MCF 10A (cell line): ENCODE results near the gene CRACDL. TPM values are rescaled to one million over a fixed set of nuclear protein-coding genes. Genes with fewer than 3 reads are reported as not detected.

Experiments
- BruUV-seq: library from RNA; stranded (reverse); fragments of 400-500 nt; replicated peaks from 2 replicates; lab custom pipeline; 2021; lab: Mats Ljungman, UMichigan
- CTCF ChIA-PET: fragments of 300-600 bp; sonication (Branson Sonifier 250); formaldehyde crosslinking; extraction: SDS; loops from one replicate; lab custom pipeline; 2021; ENCODE audit warnings: antibody characterized with exemption, inconsistent platforms; lab: Yijun Ruan, JAX
- POLR2A ChIA-PET: fragments of 300-600, 350-650 bp; sonication (Branson Sonifier 250); formaldehyde crosslinking; extraction: SDS; loops from one replicate; lab custom pipeline; 2020; ENCODE audit warnings: antibody characterized with exemption, inconsistent platforms; lab: Yijun Ruan, JAX
- DNase-seq: peaks from one replicate; pipeline ENCODE4 v3.0.0-alpha.2; 2018; ENCODE audit not compliant: unreplicated experiment
- H3K27ac Mint-ChIP-seq: one replicate; pipeline ENCODE4 v1.8.0; 2022; ENCODE audit warnings: mild to moderate bottlenecking, low read depth, mixed read lengths; ENCODE audit not compliant: unreplicated experiment
- H3K27me3 Mint-ChIP-seq: one replicate; pipeline ENCODE4 v1.8.0; 2022; ENCODE audit warnings: mixed read lengths; ENCODE audit not compliant: insufficient read depth, unreplicated experiment
- H3K36me3 Mint-ChIP-seq: one replicate; pipeline ENCODE4 v1.8.0; 2022; ENCODE audit warnings: mild to moderate bottlenecking, moderate library complexity, mixed read lengths; ENCODE audit not compliant: insufficient read depth, unreplicated experiment
- H3K4me1 Mint-ChIP-seq: one replicate; pipeline ENCODE4 v1.8.0; 2022; ENCODE audit warnings: mixed read lengths; ENCODE audit not compliant: insufficient read depth, unreplicated experiment
- H3K4me3 Mint-ChIP-seq: one replicate; pipeline ENCODE4 v1.8.0; 2022; ENCODE audit warnings: mild to moderate bottlenecking, moderate library complexity, mixed read lengths; ENCODE audit not compliant: unreplicated experiment
- H3K9me3 Mint-ChIP-seq: one replicate; pipeline ENCODE4 v1.8.0; 2022; ENCODE audit warnings: mixed read lengths; ENCODE audit not compliant: unreplicated experiment
- CTCF ChIP-seq: fragments of 200-600 bp; IDR thresholded peaks from one replicate; pipeline ENCODE4 v1.8.0; 2022; ENCODE audit warnings: antibody characterized with exemption, mild to moderate bottlenecking; ENCODE audit not compliant: unreplicated experiment
- intact Hi-C: fragments of 100-400 bp; cut with micrococcal nuclease; formaldehyde crosslinking; loops from 2 replicates; pipeline ENCODE4 v1.14.1; 2022
- total RNA-seq: library from RNA; stranded (reverse); gene quantifications from 2 replicates; pipeline ENCODE4 v1.2.3, GENCODE V29; 2022

Gene CRACDL
- total RNA-seq, 1 experiment from 2014 or later: 12.9 TPM

DNA sequence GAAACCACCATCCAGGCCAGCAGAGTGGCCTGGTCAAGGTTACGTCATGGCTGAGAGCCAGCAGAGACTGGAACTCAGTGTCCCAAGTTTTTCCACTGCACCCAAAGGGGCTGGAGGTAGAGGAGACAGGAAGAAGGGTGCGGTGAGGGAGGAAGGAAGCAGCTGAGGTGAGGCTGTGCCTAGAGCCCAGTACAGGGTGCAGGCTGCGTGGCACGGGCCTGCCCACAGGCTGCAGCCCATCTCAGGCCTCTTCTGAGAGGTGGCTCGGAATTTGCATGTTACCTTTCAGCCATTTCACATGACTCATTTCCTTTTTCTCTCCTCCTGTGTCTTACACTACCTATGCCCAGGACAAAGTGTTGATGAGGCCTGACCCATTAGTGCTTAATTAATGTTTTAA, 191.4 kb downstream of the CRACDL start:
- Mint-ChIP-seq H3K4me3 (no peak overlapping the region), H3K27ac (no peak overlapping the region), H3K36me3 (no peaks in the 10 kb centered on the region), H3K4me1 (peaks cover 8% of the 10 kb centered on the region), H3K27me3 (no peaks in the 10 kb centered on the region), H3K9me3 (no peaks in the 10 kb centered on the region)
- intact Hi-C loops: no loop called here
- DNase-seq: no peak
- BruUV-seq: no TSS peak
- POLR2A ChIA-PET: interaction anchor here (0.6 to 1.8 kb wide), 2 partner anchors 14 to 234 kb away, joined by 3 to 5 read pairs; no protein-coding TSS in a partner anchor
- CTCF ChIA-PET: interaction anchor here (0.6 to 1.7 kb wide), 4 partner anchors 10 to 294 kb away, joined by 3 to 5 read pairs (median 4); no protein-coding TSS in a partner anchor
- no peak for TF ChIP-seq CTCF

Other genes with a start within 250 kb of the CRACDL start
- 3.7 and 4.6 TPM in 2 replicates for gene MGAT4A, start 205.1 kb downstream of the CRACDL start, total RNA-seq
- gene C2orf15, start 205.5 kb upstream of the CRACDL start, total RNA-seq: 0.74 and 0.93 TPM in 2 replicates
- 7.9 and 11.6 TPM in 2 replicates for gene TSGA10, start 218.7 kb upstream of the CRACDL start, total RNA-seq
- gene LIPT1, start 218.7 kb upstream of the CRACDL start, total RNA-seq: 13.1 TPM in 2 replicates
- gene MITD1, start 244.8 kb upstream of the CRACDL start, total RNA-seq: 19.1 and 21.2 TPM in 2 replicates
- 39.1 and 42.5 TPM in 2 replicates for gene MRPL30, start 245.0 kb upstream of the CRACDL start, total RNA-seq